DMS114 treated with DMSO at 0.1 percent for 48 hours (cell line): ENCODE measurements around the gene ZNF557.
"Not testable (repeated sequence)": the region's sequence is repeated elsewhere in the genome, so short reads cannot be mapped to it uniquely, and the experiment has no call there.

Experiments used
- DNase-seq: peaks from one replicate; lab custom pipeline; 2025; ENCODE audit not compliant: unreplicated experiment; lab: John Stamatoyannopoulos, UW

ZNF557 gene

GRCh38 chr19:7069042-7069903 is at the start of gene ZNF557:
TSS of gene ZNF557 (plus strand) at chr19:7069703. CDS start at chr19:7075075, 5,372 bp downstream.
- DNase-seq: peak; percentile 84

DNA sequence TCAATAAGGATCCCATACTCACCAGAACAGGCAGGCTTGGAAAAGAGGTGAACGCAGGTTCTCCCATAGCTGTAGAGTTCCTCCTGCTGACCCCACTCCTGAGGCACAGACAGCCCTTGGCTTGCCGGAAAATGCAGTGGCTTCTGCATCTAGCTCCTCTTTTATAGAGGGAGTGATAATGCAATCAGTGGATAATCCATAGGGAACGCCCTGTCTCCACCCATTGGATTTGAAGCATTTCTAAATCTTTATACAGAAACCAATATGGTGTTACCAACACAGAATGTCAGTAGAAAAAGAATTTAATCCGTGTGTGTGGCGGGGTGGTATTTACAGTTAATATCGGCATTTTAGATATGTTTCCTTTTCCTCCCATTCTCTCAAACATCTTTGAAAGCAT is 48.2 kb upstream of the ZNF557 start, which contains the start of gene MBD3L2B:
Gene MBD3L2B (minus strand): TSS at position 101 of the 400 bp plus-strand sequence. CDS start 34 bp downstream, at position 67.
- not testable (repeated sequence) for DNase-seq

- DNase-seq: not testable (repeated sequence)
Measured at GRCh38 chr19:7028790-7029189, 40.7 kb upstream of the ZNF557 start.

- DNase-seq: not testable (repeated sequence)
Measured at GRCh38 chr19:7030278-7030677, 39.2 kb upstream of the ZNF557 start, which contains the start of gene MBD3L5. TSS of gene MBD3L5 (plus strand) at chr19:7030578. CDS start at chr19:7030612, 34 bp downstream.

GRCh38 chr19:7040079-7040478 is 29.4 kb upstream of the ZNF557 start, which contains the start of gene MBD3L4:
TSS of gene MBD3L4 (minus strand) at chr19:7040179. CDS start at chr19:7040144, 35 bp downstream.
- not testable (repeated sequence) for DNase-seq

DNA sequence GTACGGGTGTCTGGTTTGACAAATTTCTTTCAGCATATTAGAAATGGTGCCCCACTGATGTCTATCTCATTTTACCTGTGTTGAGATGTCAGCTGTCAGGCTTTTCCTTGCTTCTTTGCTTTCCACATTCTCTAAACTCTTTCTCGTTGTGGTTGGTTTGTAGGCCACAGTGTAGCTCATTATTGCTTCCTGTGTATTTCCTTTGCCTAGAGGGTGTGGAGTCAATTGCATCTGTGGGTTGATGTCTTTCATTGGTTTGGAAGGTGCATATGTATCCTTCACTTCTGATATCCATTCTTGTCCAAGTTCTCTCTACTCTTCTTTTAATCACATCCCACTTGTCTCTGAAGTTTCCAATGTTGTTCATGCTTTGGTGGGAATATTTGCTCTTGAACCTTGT is 27.9 kb upstream of the ZNF557 start:
- DNase-seq: not testable (repeated sequence)

GRCh38 chr19:7049021-7049420 is 20.5 kb upstream of the ZNF557 start, which contains the start of gene MBD3L2:
TSS of gene MBD3L2 (plus strand) at chr19:7049321. CDS start at chr19:7049374, 53 bp downstream.
- not testable (repeated sequence) for DNase-seq

- not testable (repeated sequence) for DNase-seq
Measured at GRCh38 chr19:7051421-7051820, 18.1 kb upstream of the ZNF557 start.

DNA sequence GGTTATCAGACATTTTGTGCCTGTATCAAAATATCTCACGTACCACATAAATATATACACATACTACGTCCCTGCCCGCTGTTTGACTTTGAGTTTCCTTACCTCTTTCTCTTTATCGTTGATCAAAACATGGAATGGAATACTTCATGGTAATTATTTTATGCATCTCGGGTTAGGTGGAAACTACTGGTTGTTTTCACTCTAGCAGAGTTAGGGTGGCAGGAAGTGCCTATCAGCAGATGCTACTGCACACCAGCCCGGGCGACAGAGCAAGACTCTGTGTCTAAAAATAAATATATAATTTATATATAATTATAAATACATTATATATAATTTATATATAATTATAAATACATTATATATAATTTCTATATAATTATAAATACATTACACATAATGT is 16.6 kb upstream of the ZNF557 start:
- DNase-seq: not testable (repeated sequence)

DNA sequence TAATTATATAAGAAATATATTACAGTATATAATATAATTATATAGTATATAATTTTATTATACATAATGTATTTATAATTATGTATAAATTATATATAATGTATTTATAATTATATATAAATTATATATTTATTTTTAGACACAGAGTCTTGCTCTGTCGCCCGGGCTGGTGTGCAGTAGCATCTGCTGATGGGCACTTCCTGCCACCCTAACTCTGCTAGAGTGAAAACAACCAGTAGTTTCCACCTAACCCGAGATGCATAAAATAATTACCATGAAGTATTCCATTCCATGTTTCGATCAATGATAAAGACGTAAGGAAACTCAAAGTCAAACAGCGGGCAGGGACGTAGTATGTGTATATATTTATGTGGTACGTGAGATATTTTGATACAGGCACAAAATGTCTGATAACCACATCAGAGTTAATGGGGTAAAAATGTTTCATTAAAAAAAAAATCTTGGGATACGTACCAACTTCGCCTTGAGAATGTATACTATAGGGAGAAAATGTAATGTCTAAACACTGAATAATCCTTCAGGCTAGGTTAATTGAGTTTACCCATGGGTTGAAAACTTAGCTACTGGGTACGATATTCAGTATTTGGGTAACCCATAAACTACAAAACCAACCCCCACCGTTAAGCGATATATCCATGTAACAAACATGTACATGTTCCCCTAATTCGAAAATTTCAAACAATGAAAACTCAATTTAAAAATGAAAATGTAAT is 14.7 kb upstream of the ZNF557 start:
- DNase-seq: not testable (repeated sequence)

DNA sequence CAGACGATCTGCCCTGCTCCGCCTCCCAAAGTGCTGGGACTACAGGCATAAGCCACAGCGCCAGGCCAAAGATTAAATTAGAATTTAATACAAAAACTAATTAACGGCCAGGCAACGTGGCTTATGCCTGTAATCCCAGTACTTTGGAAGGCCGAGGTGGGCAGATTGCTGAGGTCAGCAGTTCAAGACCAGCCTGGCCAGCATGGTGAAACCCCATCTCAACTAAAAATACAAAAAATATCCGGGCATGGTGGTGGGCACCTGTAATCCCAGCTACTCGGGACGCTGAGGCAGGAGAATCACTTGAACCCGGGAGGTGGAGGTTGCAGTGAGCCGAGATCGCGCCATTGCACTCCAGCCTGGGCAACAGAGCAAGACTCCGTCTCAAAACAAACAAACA is 13.8 kb upstream of the ZNF557 start:
- DNase-seq: not testable (repeated sequence)

DNA sequence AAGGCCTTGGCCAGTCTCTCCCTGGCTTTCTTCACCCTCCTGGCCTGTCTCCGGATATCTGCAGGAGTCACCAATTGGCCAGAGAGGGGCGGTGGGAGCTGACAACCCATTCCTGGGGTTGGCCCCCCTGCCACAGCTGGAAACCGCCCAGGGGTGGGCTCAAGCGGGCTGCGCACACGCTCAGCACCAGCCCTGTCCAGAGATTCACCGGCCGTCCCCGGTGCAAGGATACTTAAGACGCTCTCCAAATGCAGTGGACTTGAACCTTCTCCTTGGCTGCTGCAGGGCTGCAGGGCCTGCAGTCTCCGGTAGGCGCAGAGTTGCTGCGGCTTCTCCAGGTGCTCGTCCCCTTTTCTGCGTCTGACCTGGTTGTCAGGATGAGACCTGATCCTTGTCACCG is 13.1 kb upstream of the ZNF557 start:
- DNase-seq: not testable (repeated sequence)

DNA sequence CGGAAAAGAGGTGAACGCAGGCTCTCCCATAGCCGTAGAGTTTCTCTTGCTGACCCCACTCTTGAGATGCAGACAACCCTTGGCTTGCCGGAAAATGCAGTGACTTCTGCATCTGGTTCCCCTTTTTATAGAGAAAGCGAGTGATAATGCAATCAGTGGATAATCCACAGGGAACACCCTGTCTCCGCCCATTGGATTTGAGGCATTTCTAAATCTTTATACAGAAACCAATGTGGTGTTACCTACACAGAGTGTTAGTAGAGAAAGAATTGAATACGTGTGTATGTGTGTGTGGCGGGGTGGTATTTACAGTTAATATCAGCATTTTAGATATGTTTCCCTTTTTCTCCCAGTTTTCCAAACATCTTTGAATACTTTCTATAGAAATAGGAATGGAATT is 10.9 kb upstream of the ZNF557 start, which contains the start of gene MBD3L3:
Gene MBD3L3 (minus strand): TSS at position 101 of the 400 bp plus-strand sequence. CDS start 71 bp downstream, at position 30.
- not testable (repeated sequence) for DNase-seq

DNA sequence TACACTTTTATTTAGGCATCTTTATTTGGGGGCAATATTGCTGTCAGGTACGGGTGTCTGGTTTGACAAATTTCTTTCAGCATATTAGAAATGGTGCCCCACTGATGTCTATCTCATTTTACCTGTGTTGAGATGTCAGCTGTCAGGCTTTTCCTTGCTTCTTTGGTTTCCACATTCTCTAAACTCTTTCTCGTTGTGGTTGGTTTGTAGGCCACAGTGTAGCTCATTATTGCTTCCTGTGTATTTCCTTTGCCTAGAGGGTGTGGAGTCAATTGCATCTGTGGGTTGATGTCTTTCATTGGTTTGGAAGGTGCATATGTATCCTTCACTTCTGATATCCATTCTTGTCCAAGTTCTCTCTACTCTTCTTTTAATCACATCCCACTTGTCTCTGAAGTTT is 9.5 kb upstream of the ZNF557 start:
- not testable (repeated sequence) for DNase-seq

- no peak for DNase-seq
Measured at GRCh38 chr19:7063339-7063738, 6.2 kb upstream of the ZNF557 start.

GRCh38 chr19:7063764-7064418 is 5.6 kb upstream of the ZNF557 start:
- no peak for DNase-seq

- DNase-seq: not testable (repeated sequence)
Measured at GRCh38 chr19:7067122-7067521, 2.4 kb upstream of the ZNF557 start.

GRCh38 chr19:7067716-7068115 is 1.8 kb upstream of the ZNF557 start:
- no peak for DNase-seq

DNA sequence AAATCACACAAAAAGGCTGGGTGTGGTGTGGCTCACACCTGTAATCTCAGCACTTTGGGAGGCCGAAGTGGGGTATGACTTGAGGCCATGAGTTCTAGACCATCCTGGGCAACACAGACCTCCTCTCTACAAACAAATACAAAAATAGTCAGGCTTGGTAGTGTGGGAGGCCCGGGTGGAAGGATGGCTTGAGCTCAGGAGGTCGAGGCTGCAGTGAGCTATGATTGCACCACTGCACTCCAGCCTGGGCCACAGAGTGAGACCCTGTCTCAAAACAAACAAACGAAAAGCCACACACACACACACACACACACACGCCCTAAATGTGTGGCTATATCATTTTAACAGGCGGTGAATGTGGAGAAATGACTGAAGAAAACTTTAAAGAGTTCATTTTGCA is 904 bp upstream of the ZNF557 start:
- no peak for DNase-seq

- no peak for DNase-seq
Measured at GRCh38 chr19:7069904-7070226, 362 bp downstream of the ZNF557 start.

GRCh38 chr19:7072541-7072940 is 3.0 kb downstream of the ZNF557 start:
- DNase-seq: no peak
